Hepatocyte (in vitro differentiated cells): ENCODE data around the gene COL5A1. TPM values are rescaled to one million over a fixed set of nuclear protein-coding genes. Genes with fewer than 3 reads are reported as not detected.

ENCODE experiments used
- DNase-seq: peaks from one replicate; pipeline ENCODE4 v3.0.0-alpha.2; 2016; ENCODE audit warnings: low spot score
- H2AFZ ChIP-seq: fragments of 200-600 bp; sonication (generic); 2 replicates; pipeline ENCODE4 v1.6.0; 2016; ENCODE audit warnings: antibody characterized with exemption, mild to moderate bottlenecking
- H3K27ac ChIP-seq: fragments of 200-600 bp; sonication (generic); 2 replicates; pipeline ENCODE4 v1.5.1; 2016; ENCODE audit warnings: mild to moderate bottlenecking
- H3K27me3 ChIP-seq: fragments of 200-600 bp; sonication (generic); 2 replicates; pipeline ENCODE4 v1.6.1; 2016
- H3K36me3 ChIP-seq: fragments of 200-600 bp; sonication (generic); replicated peaks from 2 replicates; pipeline ENCODE4 v1.5.1; 2016; ENCODE audit warnings: low read depth; ENCODE audit not compliant: insufficient read depth
- H3K4me1 ChIP-seq: fragments of 200-600 bp; sonication (generic); 2 replicates; pipeline ENCODE4 v1.5.1; 2016; ENCODE audit warnings: mild to moderate bottlenecking, moderate library complexity; ENCODE audit not compliant: insufficient read depth
- H3K4me2 ChIP-seq: fragments of 200-600 bp; sonication (generic); 2 replicates; pipeline ENCODE4 v1.6.0; 2016
- H3K4me3 ChIP-seq: fragments of 200-600 bp; sonication (generic); 2 replicates; pipeline ENCODE4 v1.5.1; 2016; ENCODE audit warnings: mild to moderate bottlenecking
- H3K79me2 ChIP-seq: fragments of 200-600 bp; sonication (generic); 2 replicates; pipeline ENCODE4 v1.6.0; 2017; ENCODE audit warnings: mild to moderate bottlenecking
- H3K9me2 ChIP-seq: fragments of 200-600 bp; sonication (generic); replicated peaks from 2 replicates; pipeline ENCODE4 v1.6.0; 2017; ENCODE audit warnings: mild to moderate bottlenecking; ENCODE audit not compliant: insufficient read depth
- H3K9me3 ChIP-seq: fragments of 200-600 bp; sonication (generic); 2 replicates; pipeline ENCODE4 v1.5.1; 2016; ENCODE audit warnings: low read depth, mild to moderate bottlenecking
- H4K20me1 ChIP-seq: fragments of 200-600 bp; sonication (generic); 2 replicates; pipeline ENCODE4 v1.6.0; 2016; ENCODE audit warnings: mild to moderate bottlenecking; ENCODE audit not compliant: insufficient read depth, poor library complexity, severe bottlenecking
- CTCF ChIP-seq: fragments of 200-600 bp; sonication (generic); IDR thresholded peaks from 2 replicates; pipeline ENCODE4 v1.5.1; 2016; ENCODE audit warnings: antibody characterized with exemption, mild to moderate bottlenecking; ENCODE audit not compliant: poor library complexity
- EZH2 ChIP-seq: fragments of 200-600 bp; sonication (generic); IDR thresholded peaks from 2 replicates; pipeline ENCODE4 v1.6.1; 2016; ENCODE audit warnings: antibody characterized with exemption, mild to moderate bottlenecking, borderline replicate concordance
- EZH2phosphoT487 ChIP-seq: fragments of 200-600 bp; sonication (generic); IDR thresholded peaks from one replicate; pipeline ENCODE4 v1.6.1; 2018; ENCODE audit warnings: antibody characterized with exemption, mild to moderate bottlenecking, low read depth, moderate library complexity; ENCODE audit not compliant: unreplicated experiment, severe bottlenecking
- WGBS: methylation state at CpG from one replicate; pipeline ENCODE4 v1.1.6; 2016; ENCODE audit warnings: low lambda C conversion rate; ENCODE audit errors: missing lambda C conversion rate; 5-methylcytosine and 5-hydroxymethylcytosine counted together
- polyA plus RNA-seq: library from polyadenylated mRNA; unstranded; fragments of >200 nt; fragmentation: Nextera tagmentation; extraction: Ambion mirVana; gene quantifications from 2 replicates; pipeline ENCODE4 v1.2.1, GENCODE V29; 2016
- total RNA-seq: library from RNA; depleted of rRNA; stranded (reverse); fragments of >200 nt; gene quantifications from 2 replicates; pipeline ENCODE4 v1.2.3, GENCODE V29; 2014

COL5A1 gene
- total and polyA plus RNA-seq, 2 experiments from 2014 or later = 342 to 347 TPM

- H3K79me2 ChIP-seq = no peaks in the 10 kb centered on the region
- H3K27ac ChIP-seq = no peak overlapping the region
- H3K4me1 ChIP-seq = no peaks in the 10 kb centered on the region
- H3K4me3 ChIP-seq = no peak overlapping the region
- no peak for DNase-seq
- no peaks in the 10 kb centered on the region for H3K27me3 ChIP-seq
- WGBS = 84% methylated on average over 27 of the region's 27 CpGs
- H3K36me3 ChIP-seq = no peaks in the 10 kb centered on the region
- H3K9me2 ChIP-seq = no peaks in the 10 kb centered on the region
- H3K4me2 ChIP-seq = no peak overlapping the region
- TF ChIP-seq EZH2 (no peak), EZH2phosphoT487 (no peak), CTCF (no peak)
- no peak overlapping the region for H2AFZ ChIP-seq
- no peaks in the 10 kb centered on the region for H4K20me1 ChIP-seq
- no peaks in the 10 kb centered on the region for H3K9me3 ChIP-seq
Measured at GRCh38 chr9:134887686-134888602, 246.3 kb downstream of the COL5A1 start.

GRCh38 chr9:134888603-134889190 lies 247.1 kb downstream of the COL5A1 start:
- Histone ChIP-seq H4K20me1 (no peaks in the 10 kb centered on the region), H3K4me2 (no peak overlapping the region), H3K27ac (no peak overlapping the region), H3K4me3 (no peak overlapping the region), H3K4me1 (no peaks in the 10 kb centered on the region), H3K79me2 (no peaks in the 10 kb centered on the region), H3K36me3 (no peaks in the 10 kb centered on the region), H2AFZ (no peak overlapping the region), H3K27me3 (no peaks in the 10 kb centered on the region), H3K9me2 (no peaks in the 10 kb centered on the region), H3K9me3 (no peaks in the 10 kb centered on the region)
- 90% methylated on average over 14 of the region's 14 CpGs for WGBS
- DNase-seq = no peak
- no peak for TF ChIP-seq EZH2
- no peak for TF ChIP-seq CTCF
- no peak for TF ChIP-seq EZH2phosphoT487

- no peak overlapping the region for H3K4me2 ChIP-seq
- no peak overlapping the region for H2AFZ ChIP-seq
- no peaks in the 10 kb centered on the region for H3K9me3 ChIP-seq
- no peaks in the 10 kb centered on the region for H3K9me2 ChIP-seq
- no peak for TF ChIP-seq CTCF
- TF ChIP-seq EZH2 = no peak
- TF ChIP-seq EZH2phosphoT487 = no peak
- DNase-seq = no peak
- H3K27ac ChIP-seq = no peak overlapping the region
- no peaks in the 10 kb centered on the region for H3K27me3 ChIP-seq
- H3K4me3 ChIP-seq = no peak overlapping the region
- H3K79me2 ChIP-seq = no peaks in the 10 kb centered on the region
- H3K36me3 ChIP-seq = no peaks in the 10 kb centered on the region
- no peaks in the 10 kb centered on the region for H3K4me1 ChIP-seq
- H4K20me1 ChIP-seq = no peaks in the 10 kb centered on the region
- WGBS = 95% methylated on average over 10 of the region's 10 CpGs
Measured at GRCh38 chr9:134889386-134890154, 248.0 kb downstream of the COL5A1 start.
